SK-N-SH (cell line): ENCODE data around the gene RASSF4. TPM values are rescaled to one million over a fixed set of nuclear protein-coding genes. Genes with fewer than 3 reads are reported as not detected.

Experiments
- CTCF ChIA-PET: fragments of 300-600, 350-600 bp; formaldehyde crosslinking; extraction: SDS; loops from one replicate; lab custom pipeline; 2021; lab: Yijun Ruan, JAX
- POLR2A ChIA-PET: fragments of 350-600 bp; sonication (Branson Sonifier 250); formaldehyde crosslinking; extraction: SDS; loops from one replicate; lab custom pipeline; 2020; ENCODE audit warnings: antibody characterized with exemption, inconsistent platforms; lab: Yijun Ruan, JAX
- DNase-seq: peaks from one replicate; pipeline ENCODE4 v3.0.0; 2012
- H2AFZ ChIP-seq: fragments of 200-600 bp; sonication (generic); 2 replicates; pipeline ENCODE4 v1.8.1; 2016; ENCODE audit warnings: antibody characterized with exemption, mild to moderate bottlenecking, low read depth
- H3F3A ChIP-seq: fragments of 200-600 bp; sonication (generic); replicated peaks from 2 replicates; pipeline ENCODE3; 2016; ENCODE audit warnings: antibody characterized with exemption, mild to moderate bottlenecking; ENCODE audit not compliant: insufficient read depth
- H3K27ac ChIP-seq, 2 experiments: fragments of 200-500 bp in 1 of 2; fragments of 200-600 bp in 1 of 2; sonication (Bioruptor generic) in 1 of 2; sonication (generic), shearing (Covaris generic) in 1 of 2; 2 replicates each; pipeline versions ENCODE4 v1.5.1 to v1.6.1; 2014 to 2016; ENCODE audit warnings: low read depth in 2 of 2, inconsistent platforms in 1 of 2, low read length in 1 of 2, mild to moderate bottlenecking in 1 of 2, mixed read lengths in 1 of 2
- H3K27me3 ChIP-seq: fragments of 200-600 bp; sonication (generic), shearing (Covaris generic); 2 replicates; pipeline ENCODE4 v1.6.1; 2016; ENCODE audit warnings: mixed run types; ENCODE audit not compliant: insufficient read depth
- H3K36me3 ChIP-seq, 2 experiments: fragments of 200-500 bp in 1 of 2; fragments of 200-600 bp in 1 of 2; sonication (Bioruptor generic) in 1 of 2; sonication (generic) in 1 of 2; replicated peaks in 1 of 2; 2 replicates each; pipeline versions ENCODE3 to v1.5.1; 2014 to 2016; ENCODE audit warnings: low read length in 1 of 2, mild to moderate bottlenecking in 1 of 2; ENCODE audit not compliant: insufficient read depth in 2 of 2, control insufficient read depth in 1 of 2
- H3K4me1 ChIP-seq, 2 experiments: fragments of 200-500 bp in 1 of 2; fragments of 200-600 bp in 1 of 2; sonication (Bioruptor generic) in 1 of 2; sonication (generic), shearing (Covaris generic) in 1 of 2; 2 replicates each; pipeline versions ENCODE4 v1.5.1 to v1.6.1; 2014 to 2016; ENCODE audit warnings: low read depth in 1 of 2, low read length in 1 of 2, mixed run types in 1 of 2; ENCODE audit not compliant: insufficient read depth in 2 of 2, control insufficient read depth in 1 of 2
- H3K4me2 ChIP-seq: fragments of 200-600 bp; sonication (generic), shearing (Covaris generic); 2 replicates; pipeline ENCODE4 v1.6.1; 2017; ENCODE audit warnings: mixed run types
- H3K4me3 ChIP-seq, 2 experiments: fragments of 200-500 bp in 1 of 2; fragments of 200-600 bp in 1 of 2; sonication (Bioruptor generic) in 1 of 2; sonication (generic), shearing (Covaris generic) in 1 of 2; 2 replicates each; pipeline versions ENCODE4 v1.5.1 to v1.8.1; 2014 to 2016; ENCODE audit warnings: low read depth in 2 of 2, inconsistent platforms in 1 of 2, low read length in 1 of 2, mild to moderate bottlenecking in 1 of 2, mixed read lengths in 1 of 2, moderate library complexity in 1 of 2
- H3K79me2 ChIP-seq: fragments of 200-600 bp; sonication (generic); 2 replicates; pipeline ENCODE4 v1.8.1; 2017; ENCODE audit warnings: mild to moderate bottlenecking; ENCODE audit not compliant: insufficient read depth
- H3K9ac ChIP-seq: fragments of 200-600 bp; sonication (generic); 2 replicates; pipeline ENCODE4 v1.6.1; 2017; ENCODE audit warnings: mixed run types
- H3K9me2 ChIP-seq: fragments of 200-600 bp; sonication (generic); 2 replicates; pipeline ENCODE4 v1.6.1; 2017; ENCODE audit warnings: mixed run types
- H3K9me3 ChIP-seq: fragments of 200-600 bp; sonication (generic); 2 replicates; pipeline ENCODE4 v1.6.1; 2017; ENCODE audit warnings: mixed run types, mild to moderate bottlenecking, moderate library complexity
- H4K20me1 ChIP-seq: fragments of 200-600 bp; sonication (generic); 2 replicates; pipeline ENCODE4 v1.6.1; 2017; ENCODE audit warnings: mild to moderate bottlenecking, mixed run types; ENCODE audit not compliant: insufficient read depth
- CTCF ChIP-seq: fragments of 200-600 bp; sonication (generic); IDR thresholded peaks from 2 replicates; pipeline ENCODE4 v1.6.1; 2017; ENCODE audit warnings: antibody characterized with exemption, mild to moderate bottlenecking, moderate library complexity
- EP300 ChIP-seq, 2 experiments: IDR thresholded peaks; 2 replicates each; pipeline versions ENCODE4 v1.4.0 to v1.6.1; 2012; ENCODE audit warnings: borderline replicate concordance in 1 of 2, low read depth in 1 of 2, low read length in 1 of 2
- FOSL2 ChIP-seq: IDR thresholded peaks from 2 replicates; pipeline ENCODE4 v1.4.0; 2012; ENCODE audit warnings: low read depth, mild to moderate bottlenecking, moderate library complexity, borderline replicate concordance
- FOXJ3 ChIP-seq: sonication (generic); formaldehyde crosslinking; IDR thresholded peaks from 2 replicates; pipeline ENCODE4 v1.5.1; 2020; ENCODE audit warnings: mild to moderate bottlenecking, missing genetic modification reagents
- FOXM1 ChIP-seq: IDR thresholded peaks from 2 replicates; pipeline ENCODE4 v1.4.0; 2012; ENCODE audit warnings: low read depth, mild to moderate bottlenecking
- GABPA ChIP-seq: IDR thresholded peaks from 2 replicates; pipeline ENCODE4 v1.4.0; 2012; ENCODE audit warnings: low read depth, mild to moderate bottlenecking
- IRF3 ChIP-seq: fragments of 150-350 bp; IDR thresholded peaks from 2 replicates; pipeline ENCODE4 v1.6.1; 2016; ENCODE audit warnings: mild to moderate bottlenecking, low read depth, low read length
- MAX ChIP-seq: IDR thresholded peaks from 2 replicates; pipeline ENCODE4 v1.4.0; 2012; ENCODE audit warnings: low read depth
- RAD21 ChIP-seq: IDR thresholded peaks from 2 replicates; pipeline ENCODE4 v1.6.1; 2012; ENCODE audit warnings: mild to moderate bottlenecking, low read length
- RCOR1 ChIP-seq: fragments of 150-350 bp; IDR thresholded peaks from 2 replicates; pipeline ENCODE4 v1.6.1; 2017; ENCODE audit warnings: antibody characterized with exemption, low read length
- RXRA ChIP-seq: IDR thresholded peaks from 2 replicates; pipeline ENCODE4 v1.4.0; 2012; ENCODE audit warnings: low read depth, mild to moderate bottlenecking, borderline replicate concordance
- SMC3 ChIP-seq: IDR thresholded peaks from 2 replicates; pipeline ENCODE4 v1.6.1; 2012; ENCODE audit warnings: low read depth, low read length, improper control_type of control experiment
- TCF12 ChIP-seq: IDR thresholded peaks from 2 replicates; pipeline ENCODE4 v1.4.0; 2012
- USF2 ChIP-seq: fragments of 150-350 bp; IDR thresholded peaks from 2 replicates; pipeline ENCODE4 v1.6.1; 2017; ENCODE audit warnings: antibody characterized with exemption, low read length, low read depth, borderline replicate concordance
- YY1 ChIP-seq: IDR thresholded peaks from 2 replicates; pipeline ENCODE4 v1.4.0; 2012; ENCODE audit warnings: low read depth, mild to moderate bottlenecking
- WGBS: methylation state at CpG from one replicate; pipeline ENCODE4 v1.1.6; 2017; ENCODE audit warnings: low lambda C conversion rate; 5-methylcytosine and 5-hydroxymethylcytosine counted together
- polyA plus RNA-seq, 3 experiments: library from polyadenylated mRNA; depleted of rRNA; stranded (reverse); fragments of >200 nt; gene quantifications; 2 replicates each; pipeline ENCODE4 v1.2.3, GENCODE V29; 2012

The RASSF4 gene
- polyA plus RNA-seq, 1 of the 3 experiments (the other 2 are of a cell fraction), result 11.0 TPM

GRCh38 chr10:44961230-44961571 is 1.6 kb downstream of the RASSF4 start:
- H3K27me3 ChIP-seq, result no peaks in the 10 kb centered on the region
- DNase-seq, result no peak
- no peak for TF ChIP-seq CTCF
- WGBS, result 80% methylated on average over 1 of the region's 4 CpGs
- peaks cover 0 to under 1% of the 10 kb centered on the region in 2 experiments for H3K36me3 ChIP-seq
- H3K4me2 ChIP-seq, result peak overlapping the region; percentile 96; the same call in 1 of the 2 replicates
- H3K4me1 ChIP-seq, result peaks cover 19 to 34% of the 10 kb centered on the region in 2 experiments; a peak in 3 of 4 replicates
- H3K79me2 ChIP-seq, result peaks cover 7% of the 10 kb centered on the region; the same call in 1 of the 2 replicates
- no peaks in the 10 kb centered on the region for H4K20me1 ChIP-seq
- no peaks in the 10 kb centered on the region for H3K9me3 ChIP-seq
- H3K9ac ChIP-seq, result no peak overlapping the region
- H3K4me3 ChIP-seq, result no peak overlapping the region
- no peaks in the 10 kb centered on the region for H3K9me2 ChIP-seq
- POLR2A ChIA-PET, result no interaction called here
- CTCF ChIA-PET, result interaction anchor here (0.8 to 9.6 kb wide), 5 partner anchors 12 to 29 kb away, joined by 3 to 81 read pairs (median 7); no protein-coding TSS in a partner anchor
- H2AFZ ChIP-seq, result no peak overlapping the region
- H3F3A ChIP-seq, result no peaks in the 10 kb centered on the region
- no peak overlapping the region for H3K27ac ChIP-seq

GRCh38 chr10:44961931-44962750 is 2.5 kb downstream of the RASSF4 start:
- H3K27ac ChIP-seq, result no peak overlapping the region
- H4K20me1 ChIP-seq, result no peaks in the 10 kb centered on the region
- no peaks in the 10 kb centered on the region for H3K9me3 ChIP-seq
- no peaks in the 10 kb centered on the region for H3K36me3 ChIP-seq
- H3K27me3 ChIP-seq, result no peaks in the 10 kb centered on the region
- H3K79me2 ChIP-seq, result peaks cover 7% of the 10 kb centered on the region; the same call in 1 of the 2 replicates
- H3K4me1 ChIP-seq, result peaks cover 19 to 34% of the 10 kb centered on the region in 2 experiments; a peak in 3 of 4 replicates
- no peak overlapping the region for H3K4me3 ChIP-seq
- no peak for TF ChIP-seq RXRA
- TF ChIP-seq TCF12, result no peak
- TF ChIP-seq GABPA, result no peak
- TF ChIP-seq EP300 (IDR thresholded peaks at IDR 0.05; ENCODE audit: borderline replicate concordance in 1 of 2, low read depth in 1 of 2, low read length in 1 of 2), result no peak
- TF ChIP-seq RCOR1, result no peak
- TF ChIP-seq USF2, result no peak
- no peak for TF ChIP-seq SMC3
- TF ChIP-seq FOXJ3, result no peak
- TF ChIP-seq CTCF, result no peak
- no peak for TF ChIP-seq FOXM1
- TF ChIP-seq FOSL2, result no peak
- TF ChIP-seq YY1, result no peak
- TF ChIP-seq RAD21, result no peak
- TF ChIP-seq MAX, result no peak
- no peak for TF ChIP-seq IRF3
- TF ChIP-seq, all 33 proteins: peak for 0
- ChIA-PET CTCF (interaction anchor here (1.3 to 9.6 kb wide), 4 partner anchors 13 to 28 kb away, joined by 3 to 81 read pairs (median 6); no protein-coding TSS in a partner anchor), POLR2A (no interaction called here)
- WGBS, result 79% methylated on average over 10 of the region's 11 CpGs
- no peak overlapping the region for H2AFZ ChIP-seq
- DNase-seq, result no peak
- H3K9me2 ChIP-seq, result no peaks in the 10 kb centered on the region
- H3K9ac ChIP-seq, result no peak overlapping the region
- no peak overlapping the region for H3K4me2 ChIP-seq
- no peaks in the 10 kb centered on the region for H3F3A ChIP-seq
